Measurements from ENCODE around the gene CDH10. TPM values are rescaled to one million over a fixed set of nuclear protein-coding genes. Genes with fewer than 3 reads are reported as not detected.

The CDH10 gene
- total RNA-seq, 4 donors from 2014 or later: 1.2 TPM; not detected in 3

DNA sequence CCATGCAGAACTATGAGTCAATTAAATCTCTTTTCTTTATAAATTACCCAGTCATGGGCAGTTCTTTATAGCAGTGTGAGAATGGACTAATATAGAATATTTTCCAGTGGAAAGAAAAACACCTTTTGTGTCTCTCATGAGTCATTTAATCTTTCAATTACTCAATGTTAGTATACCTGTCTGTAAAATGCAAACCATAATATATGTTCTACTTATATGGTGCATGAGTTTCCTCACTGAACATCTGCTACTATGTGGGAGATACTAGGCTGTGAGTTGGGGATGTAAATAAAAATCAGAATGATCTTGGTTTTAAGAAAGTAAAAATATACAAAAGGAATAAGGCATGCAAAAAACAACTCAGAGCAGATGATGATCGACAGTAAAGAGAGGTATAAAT is 15.0 kb downstream of the CDH10 start:
- H3K36me3 ChIP-seq: no peaks in the 10 kb centered on the region
- H3K4me3 ChIP-seq: no peak overlapping the region
- H3K4me1 ChIP-seq: no peaks in the 10 kb centered on the region
- TF ChIP-seq, protein P1, sequence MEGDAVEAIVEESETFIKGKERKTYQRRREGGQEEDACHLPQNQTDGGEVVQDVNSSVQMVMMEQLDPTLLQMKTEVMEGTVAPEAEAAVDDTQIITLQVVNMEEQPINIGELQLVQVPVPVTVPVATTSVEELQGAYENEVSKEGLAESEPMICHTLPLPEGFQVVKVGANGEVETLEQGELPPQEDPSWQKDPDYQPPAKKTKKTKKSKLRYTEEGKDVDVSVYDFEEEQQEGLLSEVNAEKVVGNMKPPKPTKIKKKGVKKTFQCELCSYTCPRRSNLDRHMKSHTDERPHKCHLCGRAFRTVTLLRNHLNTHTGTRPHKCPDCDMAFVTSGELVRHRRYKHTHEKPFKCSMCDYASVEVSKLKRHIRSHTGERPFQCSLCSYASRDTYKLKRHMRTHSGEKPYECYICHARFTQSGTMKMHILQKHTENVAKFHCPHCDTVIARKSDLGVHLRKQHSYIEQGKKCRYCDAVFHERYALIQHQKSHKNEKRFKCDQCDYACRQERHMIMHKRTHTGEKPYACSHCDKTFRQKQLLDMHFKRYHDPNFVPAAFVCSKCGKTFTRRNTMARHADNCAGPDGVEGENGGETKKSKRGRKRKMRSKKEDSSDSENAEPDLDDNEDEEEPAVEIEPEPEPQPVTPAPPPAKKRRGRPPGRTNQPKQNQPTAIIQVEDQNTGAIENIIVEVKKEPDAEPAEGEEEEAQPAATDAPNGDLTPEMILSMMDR (IDR thresholded peaks at IDR 0.05): no peak
- TF ChIP-seq EP300 (IDR thresholded peaks at IDR 0.05) (no peak), POLR2A (IDR thresholded peaks at IDR 0.05) (no peak)
- H3K27ac ChIP-seq: no peak overlapping the region
- H3K27me3 ChIP-seq: no peaks in the 10 kb centered on the region
- DNase-seq (ENCODE audit: low spot score in 2 of 2): no peak
- no peaks in the 10 kb centered on the region for H3K9me3 ChIP-seq
- WGBS, 2 donors: 74 to 97% methylated on average over 1 of the region's 1 CpG

DNA sequence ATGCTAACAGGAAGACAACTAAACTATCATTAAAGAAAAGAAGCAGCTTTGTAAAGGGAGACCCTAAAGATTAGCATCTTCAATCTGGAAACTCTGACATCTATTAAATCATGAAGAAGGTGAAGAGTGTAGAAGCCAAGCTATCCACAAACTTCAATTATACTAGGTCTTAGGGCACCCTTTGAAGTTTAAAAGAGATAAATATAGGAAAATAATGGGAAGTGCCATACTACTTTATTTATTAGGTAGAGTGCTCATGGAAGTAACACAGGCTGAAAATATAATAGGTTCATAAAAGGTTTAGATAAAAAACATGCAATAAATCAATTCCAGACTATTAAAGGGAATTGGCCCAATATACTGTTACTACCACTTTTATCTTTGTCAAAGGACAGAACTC is 19.9 kb downstream of the CDH10 start:
- H3K4me1 ChIP-seq: no peaks in the 10 kb centered on the region
- H3K27ac ChIP-seq: no peak overlapping the region
- no peaks in the 10 kb centered on the region for H3K36me3 ChIP-seq
- no peak for TF ChIP-seq EP300 (IDR thresholded peaks at IDR 0.05)
- TF ChIP-seq, protein P1 (IDR thresholded peaks at IDR 0.05): no peak
- no peak for TF ChIP-seq POLR2A (IDR thresholded peaks at IDR 0.05)
- no peaks in the 10 kb centered on the region for H3K27me3 ChIP-seq
- no peak overlapping the region for H3K4me3 ChIP-seq
- no peak for DNase-seq (ENCODE audit: low spot score in 2 of 2)
- no peaks in the 10 kb centered on the region for H3K9me3 ChIP-seq

DNA sequence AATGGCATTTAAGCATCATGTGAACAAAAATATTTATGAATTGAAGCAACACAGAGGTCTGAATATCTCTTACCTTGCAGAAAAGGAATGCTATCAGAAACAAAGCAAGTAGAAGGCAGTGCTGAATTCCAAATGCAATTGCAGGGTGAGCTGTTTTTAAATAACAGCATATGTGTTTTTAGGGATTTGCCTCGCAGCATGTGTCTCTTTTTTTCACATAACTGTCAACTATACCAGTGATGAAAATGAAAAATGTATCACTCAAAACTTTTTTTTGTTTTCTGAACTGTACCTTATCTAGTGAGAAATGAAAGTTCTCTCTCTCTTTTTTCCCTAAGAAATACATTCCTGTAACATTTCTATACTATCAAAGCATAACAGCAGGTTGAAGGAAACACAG is 21.2 kb downstream of the CDH10 start:
- Histone ChIP-seq H3K27ac (no peak overlapping the region), H3K27me3 (no peaks in the 10 kb centered on the region), H3K4me3 (no peak overlapping the region), H3K9me3 (no peaks in the 10 kb centered on the region), H3K36me3 (no peaks in the 10 kb centered on the region), H3K4me1 (no peaks in the 10 kb centered on the region)
- TF ChIP-seq POLR2A (IDR thresholded peaks at IDR 0.05) (no peak), EP300 (IDR thresholded peaks at IDR 0.05) (no peak)
- TF ChIP-seq, protein P1 (IDR thresholded peaks at IDR 0.05): no peak
- DNase-seq (ENCODE audit: low spot score in 2 of 2): no peak
- 55% methylated on average over 1 of the region's 1 CpG for WGBS, 2 donors

DNA sequence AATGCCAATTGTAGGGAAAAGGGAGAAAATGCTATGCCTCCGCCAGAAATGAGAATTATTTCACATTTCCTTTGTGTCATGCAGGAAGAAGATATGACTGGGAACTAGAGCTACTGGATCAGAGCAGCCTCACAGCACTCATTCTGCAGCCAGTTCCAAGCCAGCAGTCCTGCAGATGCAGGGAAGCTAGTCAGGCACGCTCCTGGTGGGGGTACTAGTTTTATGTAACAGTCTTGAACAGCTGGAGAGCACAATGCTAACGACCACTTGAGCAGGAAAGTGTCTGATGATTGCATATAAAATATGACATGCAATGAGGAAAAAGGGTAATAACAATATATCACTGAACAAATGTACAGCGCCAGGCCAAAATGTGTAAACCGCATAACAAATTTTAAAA is 21.7 kb downstream of the CDH10 start:
- TF ChIP-seq POLR2A (IDR thresholded peaks at IDR 0.05) (no peak), EP300 (IDR thresholded peaks at IDR 0.05) (no peak)
- TF ChIP-seq, protein P1 (IDR thresholded peaks at IDR 0.05): no peak
- Histone ChIP-seq H3K9me3 (no peaks in the 10 kb centered on the region), H3K36me3 (no peaks in the 10 kb centered on the region), H3K4me3 (no peak overlapping the region), H3K27me3 (no peaks in the 10 kb centered on the region), H3K4me1 (no peaks in the 10 kb centered on the region), H3K27ac (no peak overlapping the region)
- 50 to 60% methylated on average over 5 of the region's 5 CpGs for WGBS, 2 donors
- DNase-seq (ENCODE audit: low spot score in 2 of 2): no peak

DNA sequence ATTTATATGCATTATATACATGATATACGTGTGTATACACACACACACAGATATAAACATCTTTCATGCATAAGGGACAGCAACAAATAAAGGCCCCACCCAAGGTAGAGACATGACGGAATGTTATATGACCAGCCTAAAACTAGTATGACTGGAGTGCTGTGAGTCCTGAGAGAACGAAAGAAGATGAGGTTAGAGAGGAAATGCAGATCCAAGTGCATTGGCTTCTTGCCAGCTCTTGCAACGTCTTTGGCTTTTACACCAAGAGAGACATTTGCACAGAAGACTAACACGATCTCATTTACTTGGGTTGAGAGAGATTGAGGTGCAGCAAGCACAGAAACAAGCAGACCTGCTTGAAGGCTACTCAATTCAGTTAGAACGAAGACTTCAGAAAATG is 23.0 kb downstream of the CDH10 start:
- no peak for TF ChIP-seq POLR2A (IDR thresholded peaks at IDR 0.05)
- TF ChIP-seq, protein P1 (IDR thresholded peaks at IDR 0.05): no peak
- no peak for TF ChIP-seq EP300 (IDR thresholded peaks at IDR 0.05)
- peak; percentile 26 to 59 for DNase-seq (ENCODE audit: low spot score in 2 of 2)
- H3K36me3 ChIP-seq: no peaks in the 10 kb centered on the region
- WGBS, 2 donors: 18 to 19% methylated on average over 6 of the region's 6 CpGs
- no peak overlapping the region for H3K4me3 ChIP-seq
- H3K4me1 ChIP-seq: no peaks in the 10 kb centered on the region
- H3K27ac ChIP-seq: no peak overlapping the region
- H3K9me3 ChIP-seq: no peaks in the 10 kb centered on the region
- no peaks in the 10 kb centered on the region for H3K27me3 ChIP-seq

Data from tibial nerve (tissue), 4 donors.